Measurements from ENCODE around the gene EMC10. TPM values are rescaled to one million over a fixed set of nuclear protein-coding genes. Genes with fewer than 3 reads are reported as not detected.

Gene EMC10
- total RNA-seq, 1 experiment from 2014 or later, result 109 TPM

- no peak within 1 kb of the TSS for H2BK120ac ChIP-seq (ENCODE audit: low read depth, low read length, poor library complexity, severe bottlenecking)
- H3K4me1 Mint-ChIP-seq, result peaks cover 7 to 27% of the 10 kb centered on the region in 2 experiments
- no peak within 1 kb of the TSS for H3T11ph ChIP-seq (ENCODE audit: low read length)
- no peak within 1 kb of the TSS for H2BK5ac ChIP-seq (ENCODE audit: insufficient read length, low read length)
- no peak within 1 kb of the TSS for H3K4me2 ChIP-seq (ENCODE audit: insufficient read depth, insufficient read length, low read length)
- H3K27me3 Mint-ChIP-seq (ENCODE audit: low read depth), result peaks cover 48% of the 10 kb centered on the region
- H2BK12ac ChIP-seq (ENCODE audit: insufficient read length, low read depth, low read length), result no peak within 1 kb of the TSS
- no peak within 1 kb of the TSS for H4K8ac ChIP-seq (replicated peaks; ENCODE audit: insufficient read length, low read depth, low read length)
- H2AK5ac ChIP-seq (ENCODE audit: insufficient read length, low read length), result no peak within 1 kb of the TSS
- H3K4ac ChIP-seq (ENCODE audit: low read depth, low read length), result no peak within 1 kb of the TSS
- H2AFZ ChIP-seq (ENCODE audit: low read length), result no peak within 1 kb of the TSS
- no peak within 1 kb of the TSS for H2BK20ac ChIP-seq (ENCODE audit: low read depth, low read length, poor library complexity, severe bottlenecking)
- WGBS (ENCODE audit: extremely low coverage, insufficient read length, low lambda C conversion rate), result no CpG with 5 or more reads among the region's 22 CpGs
- no peak within 1 kb of the TSS for H3K14ac ChIP-seq (ENCODE audit: insufficient read depth, low read length)
- H4K5ac ChIP-seq (ENCODE audit: insufficient read length, low read depth, low read length), result no peak within 1 kb of the TSS
- H3K9ac ChIP-seq (ENCODE audit: extremely low read depth, insufficient read length, low read length), result no peak within 1 kb of the TSS
- no peak within 1 kb of the TSS for H4K91ac ChIP-seq (ENCODE audit: insufficient read length, low read depth, low read length)
- no peak for DNase-seq
- H3K4me1 ChIP-seq (ENCODE audit: insufficient read depth, low read length), result no peaks in the 10 kb centered on the region
- TF ChIP-seq CTCF (conservative IDR thresholded peaks at IDR 0.05), result no peak
- no peaks in the 10 kb centered on the region for H3K79me1 ChIP-seq (ENCODE audit: insufficient read depth, low read depth, low read length, poor library complexity, severe bottlenecking)
- no peak within 1 kb of the TSS for H3K27ac ChIP-seq (ENCODE audit: insufficient read length, low read depth, low read length)
- no peak within 1 kb of the TSS for H2BK15ac ChIP-seq (ENCODE audit: low read depth, low read length)
- H4K20me1 ChIP-seq (ENCODE audit: control insufficient read depth, insufficient read depth, insufficient read length), result no peaks in the 10 kb centered on the region
- H3K9me3 ChIP-seq (ENCODE audit: control insufficient read depth, low read depth, low read length), result no peaks in the 10 kb centered on the region
- H3K36me3 Mint-ChIP-seq (ENCODE audit: insufficient read depth in 1 of 3, low read depth in 3 of 3), result peaks cover 5 to 7% (median 5%) of the 10 kb centered on the region in 3 experiments; a peak in 4 of 7 replicates
- H3K56ac ChIP-seq (ENCODE audit: insufficient read length, low read depth, low read length), result no peak within 1 kb of the TSS
- no peaks in the 10 kb centered on the region for H3K79me2 ChIP-seq (ENCODE audit: insufficient read depth, low read length)
- peak within 1 kb of the TSS in 1 of 2 experiments; percentile 65; a peak in 2 of 5 replicates for H3K4me3 Mint-ChIP-seq
- no peak within 1 kb of the TSS for H3K23ac ChIP-seq (ENCODE audit: insufficient read length, low read depth, low read length)
- H3K23me2 ChIP-seq (ENCODE audit: insufficient read length, low read depth, low read length, poor library complexity, severe bottlenecking), result no peaks in the 10 kb centered on the region
- H3K27ac Mint-ChIP-seq, result peak within 1 kb of the TSS in 1 of 3 experiments; percentile 21; a peak in 1 of 7 replicates
- no peak within 1 kb of the TSS for H3K18ac ChIP-seq (ENCODE audit: insufficient read length, low read depth, low read length)
- no peaks in the 10 kb centered on the region for H3K27me3 ChIP-seq (ENCODE audit: insufficient read depth, low read length)
- no peaks in the 10 kb centered on the region; a peak in 1 of 5 replicates for H3K9me3 Mint-ChIP-seq
These were observed 37.5 kb downstream of the EMC10 start, which contains the start of gene ASPDH for GRCh38 chr19:50513746-50514345. Gene ASPDH (minus strand): TSS chr19:50513913. CDS start chr19:50513823, 90 bp downstream.
